Iris pigment epithelial cell (primary cell): ENCODE measurements around the gene FAM8A1.

Experiments
- DNase-seq: peaks from one replicate; pipeline ENCODE4 v3.0.0-alpha.2; 2011; ENCODE audit warnings: low read depth

The FAM8A1 gene

GRCh38 chr6:17601386-17601703 is 1.2 kb downstream of the FAM8A1 start:
- no peak for DNase-seq

GRCh38 chr6:17602888-17603287 is 2.8 kb downstream of the FAM8A1 start:
- DNase-seq: no peak

- DNase-seq: no peak
These were observed 6.5 kb downstream of the FAM8A1 start for GRCh38 chr6:17606606-17607005.

- no peak for DNase-seq
These were observed 10.7 kb downstream of the FAM8A1 start for GRCh38 chr6:17610835-17611234.

GRCh38 chr6:17612048-17612447 is 11.9 kb downstream of the FAM8A1 start:
- no peak for DNase-seq

- no peak for DNase-seq
These were observed 15.7 kb downstream of the FAM8A1 start for GRCh38 chr6:17615794-17616193.

- DNase-seq: no peak
These were observed 20.9 kb downstream of the FAM8A1 start for GRCh38 chr6:17621003-17621402.

- DNase-seq: no peak
These were observed 22.0 kb downstream of the FAM8A1 start for GRCh38 chr6:17622144-17622543.

GRCh38 chr6:17624396-17624795 is 24.3 kb downstream of the FAM8A1 start:
- no peak for DNase-seq

GRCh38 chr6:17628873-17629272 is 28.8 kb downstream of the FAM8A1 start:
- DNase-seq: no peak

- DNase-seq: no peak
These were observed 29.9 kb downstream of the FAM8A1 start for GRCh38 chr6:17629824-17630510.

- peak; percentile 57 for DNase-seq
These were observed 30.5 kb downstream of the FAM8A1 start for GRCh38 chr6:17630511-17631073.

- no peak for DNase-seq
These were observed 32.8 kb downstream of the FAM8A1 start for GRCh38 chr6:17632934-17633333.

GRCh38 chr6:17633465-17634188 is 33.5 kb downstream of the FAM8A1 start:
- no peak for DNase-seq

GRCh38 chr6:17635568-17635967 is 35.5 kb downstream of the FAM8A1 start:
- DNase-seq: peak; percentile 23

- DNase-seq: no peak
These were observed 38.2 kb downstream of the FAM8A1 start for GRCh38 chr6:17638212-17638715.

- DNase-seq: peak; percentile 94
These were observed 40.4 kb downstream of the FAM8A1 start for GRCh38 chr6:17640477-17640917.

- no peak for DNase-seq
These were observed 48.6 kb downstream of the FAM8A1 start for GRCh38 chr6:17648745-17649144.

GRCh38 chr6:17650656-17651309 is 50.7 kb downstream of the FAM8A1 start:
- DNase-seq: no peak

- DNase-seq: no peak
These were observed 53.2 kb downstream of the FAM8A1 start for GRCh38 chr6:17653198-17653882.

GRCh38 chr6:17656092-17656491 is 56.0 kb downstream of the FAM8A1 start:
- DNase-seq: peak; percentile 29

GRCh38 chr6:17656644-17657043 is 56.5 kb downstream of the FAM8A1 start:
- DNase-seq: peak; percentile 16
